HG02763 (cell line): ENCODE measurements around the gene MYH15.

Experiments used
- ATAC-seq: cut with Tn5 transposase; IDR thresholded peaks from one replicate; pipeline ENCODE4 v1.9.1; 2021; ENCODE audit warnings: mild to moderate bottlenecking, moderate library complexity; ENCODE audit not compliant: unreplicated experiment

The MYH15 gene

GRCh38 chr3:108473711-108474110, 36.7 kb downstream of the MYH15 start:
- no peak for ATAC-seq

DNA sequence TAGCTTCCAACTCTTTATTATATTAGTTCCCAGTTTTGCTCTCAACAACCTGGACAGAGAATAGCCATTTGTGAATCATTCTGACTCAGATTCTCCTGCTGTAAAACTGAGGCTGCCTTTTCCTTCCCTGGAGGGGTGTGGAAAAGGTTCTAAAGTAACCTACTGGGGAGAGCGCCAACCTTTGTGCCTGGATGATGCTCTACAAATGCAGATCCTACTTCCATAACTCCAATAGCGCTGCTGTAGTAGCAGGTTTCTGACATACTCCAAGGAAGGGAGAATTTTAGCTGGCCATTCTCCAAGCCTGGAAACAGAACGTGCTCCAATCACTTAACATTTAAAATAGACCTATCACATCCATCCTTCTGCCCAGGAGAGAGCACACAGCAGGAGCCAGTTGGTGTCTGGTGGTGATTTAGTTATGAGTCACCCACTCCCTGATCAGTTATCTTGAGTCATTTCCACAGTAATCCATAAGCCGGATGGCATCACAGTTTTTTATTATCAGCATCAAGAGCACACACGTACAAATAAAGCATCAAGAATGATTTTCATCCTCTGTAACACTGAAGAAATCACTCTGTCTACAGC, 38.3 kb downstream of the MYH15 start:
- ATAC-seq: no peak

- no peak for ATAC-seq
These were observed 39.0 kb downstream of the MYH15 start for GRCh38 chr3:108471426-108471825.

DNA sequence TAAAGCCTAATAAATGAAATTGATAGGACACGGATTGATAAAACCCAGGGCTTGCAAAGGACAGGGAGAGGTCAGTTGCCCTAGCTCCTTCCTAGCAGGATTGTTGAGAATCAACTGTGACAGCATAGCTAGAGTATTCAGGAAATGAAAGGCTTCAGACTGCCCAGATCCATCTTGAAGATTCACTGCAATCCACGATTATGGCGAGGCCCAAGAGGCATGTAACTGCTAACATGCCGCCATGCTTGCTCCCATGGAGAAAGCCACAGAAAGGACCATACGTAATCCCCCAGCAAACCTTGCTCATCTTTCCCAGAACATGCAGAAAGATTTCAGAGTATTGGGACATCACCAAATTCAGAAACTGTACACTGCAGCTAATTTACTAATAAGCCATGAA, 41.3 kb downstream of the MYH15 start:
- ATAC-seq: no peak

GRCh38 chr3:108468577-108468976, 41.8 kb downstream of the MYH15 start:
- ATAC-seq: no peak

DNA sequence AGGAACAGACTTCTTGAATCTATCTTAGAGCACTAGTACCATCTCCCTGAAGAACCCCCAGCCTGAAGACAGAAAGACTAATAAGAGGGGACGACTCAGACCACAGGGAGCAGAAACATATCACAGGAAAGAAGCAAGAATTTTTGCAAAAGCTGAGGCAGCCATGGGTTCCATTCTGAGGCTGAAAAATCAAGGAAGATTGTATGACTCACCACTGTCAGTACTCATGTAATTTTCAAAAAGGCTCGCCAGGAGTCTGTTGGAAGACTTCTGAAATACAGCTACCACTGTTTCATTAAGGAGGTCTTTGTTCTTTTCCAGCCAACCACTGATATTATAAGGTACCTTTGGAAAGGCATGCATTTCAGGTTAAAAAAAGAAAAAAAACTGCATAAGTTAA, 47.5 kb downstream of the MYH15 start:
- no peak for ATAC-seq

- no peak for ATAC-seq
These were observed 48.7 kb downstream of the MYH15 start for GRCh38 chr3:108461661-108462111.

GRCh38 chr3:108459225-108459624, 51.2 kb downstream of the MYH15 start:
- no peak for ATAC-seq

GRCh38 chr3:108455212-108455705, 55.1 kb downstream of the MYH15 start:
- ATAC-seq: no peak

DNA sequence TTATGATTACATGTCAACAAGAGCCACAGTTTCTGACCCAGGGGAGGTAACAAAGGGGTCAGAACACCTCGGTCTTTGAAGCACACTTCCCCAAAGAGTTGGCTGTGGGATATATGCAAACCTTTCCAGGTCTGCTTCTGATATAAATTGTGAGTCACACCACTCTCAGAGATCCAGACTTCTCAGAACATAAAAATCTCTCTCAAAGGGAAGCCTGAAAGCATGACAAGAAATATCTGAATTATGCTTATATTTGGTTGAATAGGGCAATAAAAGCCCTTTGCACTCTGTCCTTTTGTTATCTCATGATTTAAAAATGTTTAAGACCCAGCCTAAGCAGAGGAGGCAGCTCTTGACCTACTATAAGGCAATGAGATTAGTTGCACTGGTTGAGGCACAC, 56.8 kb downstream of the MYH15 start:
- ATAC-seq: no peak

DNA sequence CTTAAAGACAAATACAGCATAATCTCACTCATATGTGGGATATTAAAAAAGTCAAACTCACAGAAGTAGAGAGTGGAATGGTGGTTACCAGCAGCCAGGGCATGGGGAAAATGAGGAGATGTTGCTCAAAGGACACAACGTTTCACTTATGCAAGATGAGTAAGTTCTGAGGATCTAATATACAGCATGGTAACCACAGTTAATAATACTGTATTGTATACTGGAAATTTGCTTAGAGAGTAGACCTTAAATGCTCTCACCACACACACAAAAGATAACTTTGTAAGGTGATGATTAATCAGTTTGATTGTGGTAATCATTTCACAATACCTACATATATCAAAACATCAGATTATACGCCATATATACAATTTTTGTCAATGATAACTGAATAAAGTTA, 60.0 kb downstream of the MYH15 start:
- no peak for ATAC-seq

DNA sequence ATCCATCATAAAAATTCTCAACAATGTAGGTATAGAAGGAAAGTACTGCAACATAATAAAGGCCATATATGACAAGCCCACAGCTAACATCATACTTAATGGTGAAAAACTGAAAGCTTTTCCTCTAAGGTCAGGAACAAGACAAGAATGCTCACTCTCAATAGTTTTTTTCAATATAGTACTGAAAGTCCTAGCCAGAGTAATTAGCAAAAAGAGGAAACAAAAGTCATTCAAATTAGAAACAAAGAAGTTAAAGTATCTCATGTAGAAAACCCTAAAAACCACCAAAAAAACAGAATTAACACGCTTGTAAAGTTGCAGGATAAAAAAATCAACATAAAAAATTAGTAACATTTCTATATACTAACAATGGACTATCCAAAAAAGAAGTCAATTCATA, 61.8 kb downstream of the MYH15 start:
- no peak for ATAC-seq

GRCh38 chr3:108447096-108447847, 63.1 kb downstream of the MYH15 start:
- ATAC-seq: no peak

- no peak for ATAC-seq
These were observed 68.1 kb downstream of the MYH15 start for GRCh38 chr3:108442281-108442680.

GRCh38 chr3:108441518-108441917, 68.9 kb downstream of the MYH15 start:
- no peak for ATAC-seq

DNA sequence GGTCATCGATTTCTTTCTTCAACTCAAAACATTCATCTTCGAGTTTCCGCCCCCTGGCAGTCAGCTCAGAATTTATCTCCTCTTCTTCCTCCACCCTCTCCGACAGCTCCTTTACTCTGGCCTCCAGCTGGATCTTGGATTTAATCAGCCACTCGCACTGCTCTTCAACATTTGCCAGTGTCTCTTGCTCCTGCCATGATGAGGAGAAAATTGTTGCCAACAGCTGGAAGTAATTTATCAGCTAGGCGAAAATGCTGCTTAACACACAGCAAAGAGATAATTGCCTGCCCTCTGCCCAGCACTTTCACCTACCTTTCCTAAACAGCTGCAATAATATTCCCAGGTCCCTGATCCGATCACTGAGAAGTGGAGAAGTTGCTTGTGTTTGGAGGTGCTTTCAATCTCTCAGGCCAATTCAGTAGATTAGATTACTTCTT, 69.3 kb downstream of the MYH15 start:
- ATAC-seq: no peak

GRCh38 chr3:108438542-108438941, 71.9 kb downstream of the MYH15 start:
- ATAC-seq: no peak

GRCh38 chr3:108437439-108437838, 73.0 kb downstream of the MYH15 start:
- no peak for ATAC-seq

DNA sequence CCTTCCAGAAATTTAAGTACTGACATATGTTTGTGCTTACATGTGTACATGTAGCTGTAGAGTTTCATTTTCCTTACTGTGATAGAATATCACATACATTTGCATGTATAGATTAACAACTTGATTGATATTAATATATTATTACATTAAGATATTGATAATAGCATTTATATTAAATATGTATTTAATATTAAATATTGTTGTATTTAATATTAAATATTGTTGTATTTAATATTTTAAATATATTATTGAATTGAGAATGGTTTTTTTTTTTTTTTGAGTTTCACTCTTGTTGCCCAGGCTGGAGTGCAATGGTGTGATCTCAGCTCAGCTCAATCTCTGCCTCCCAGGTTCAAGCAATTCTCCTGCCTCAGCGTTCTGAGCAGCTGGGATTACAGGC, 76.5 kb downstream of the MYH15 start:
- no peak for ATAC-seq

DNA sequence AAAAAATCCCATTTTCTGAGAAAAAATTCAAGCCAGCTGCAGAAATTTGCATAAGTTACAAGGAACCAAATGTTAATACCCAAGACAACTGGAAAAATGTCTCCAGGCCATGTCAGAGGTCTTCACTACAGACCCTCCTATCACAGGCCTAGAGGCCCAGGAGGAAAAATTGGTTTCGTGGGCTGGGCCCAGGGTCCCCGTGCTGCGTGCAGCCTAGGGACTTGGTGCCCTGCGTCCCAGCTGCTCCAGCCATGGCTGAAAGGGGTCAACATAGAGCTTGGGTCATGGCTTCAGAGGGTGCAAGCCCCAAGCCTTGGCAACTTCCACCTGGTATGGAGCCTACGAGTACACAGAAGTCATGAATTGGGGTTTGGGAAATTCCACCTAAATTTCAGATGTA, 78.0 kb downstream of the MYH15 start:
- no peak for ATAC-seq

- no peak for ATAC-seq
These were observed 79.9 kb downstream of the MYH15 start for GRCh38 chr3:108430540-108430939.

DNA sequence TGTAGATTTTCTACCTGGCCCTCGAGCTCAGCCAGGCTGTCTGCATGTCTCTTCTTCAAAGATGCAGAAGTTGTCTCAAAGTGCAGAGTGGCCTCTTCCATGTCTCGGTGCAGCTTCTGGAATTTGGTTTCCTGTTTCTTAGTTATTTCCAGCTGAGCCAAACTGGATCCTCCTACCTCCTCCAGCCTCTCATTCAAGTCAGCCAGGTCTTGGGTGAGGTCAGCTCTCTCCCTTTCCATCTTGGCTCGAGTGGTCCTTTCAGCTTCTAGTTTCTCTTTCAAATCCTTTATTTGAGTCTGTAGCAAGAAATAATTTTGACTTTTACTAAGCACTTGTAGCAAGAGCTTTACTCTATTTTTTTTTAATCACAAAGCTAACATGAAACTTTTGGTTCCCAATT, 81.8 kb downstream of the MYH15 start:
- no peak for ATAC-seq
